Measurements from ENCODE around the gene NFIX.

NFIX gene

DNA sequence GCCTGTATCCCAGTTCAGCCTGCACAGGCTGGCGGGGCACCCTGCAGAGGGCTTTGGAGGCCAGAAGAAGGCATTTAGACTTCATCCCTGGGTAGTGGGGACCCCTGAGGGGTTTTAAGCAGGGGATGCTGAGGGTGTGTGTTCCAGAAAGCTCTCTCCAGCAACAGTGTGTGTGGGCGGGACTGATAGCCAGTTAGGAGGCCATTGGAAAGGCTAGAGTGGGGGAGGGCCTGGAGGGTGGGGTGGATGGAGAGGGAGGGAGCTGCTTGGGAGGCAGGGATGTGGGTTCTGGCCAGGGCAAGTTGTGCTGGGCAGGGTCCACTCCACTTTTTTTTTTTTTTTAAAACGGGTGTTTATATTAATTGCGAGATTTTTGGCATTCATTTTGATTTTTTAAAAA lies 79.1 kb downstream of the NFIX start:
- no peak for DNase-seq (ENCODE audit: low spot score)

DNA sequence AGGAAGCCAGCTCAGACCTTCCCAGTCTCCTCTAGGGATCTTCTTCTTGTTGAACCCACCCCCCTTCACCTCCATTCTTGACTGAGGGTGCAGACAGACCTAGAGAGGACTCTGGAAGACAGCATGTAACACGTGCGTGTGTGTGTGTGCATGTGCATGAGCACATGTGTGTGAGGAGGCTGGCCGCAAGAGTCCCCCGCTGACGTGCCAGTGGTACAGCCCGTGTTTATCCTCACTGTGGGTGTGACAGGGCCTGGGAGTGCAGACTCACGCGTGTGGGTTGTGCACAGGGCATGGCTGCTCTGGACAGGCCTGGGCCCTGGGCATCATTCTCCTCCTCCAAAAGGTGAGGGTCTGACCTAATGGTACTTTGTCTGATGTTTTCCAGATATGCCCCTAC lies 81.0 kb downstream of the NFIX start:
- DNase-seq (ENCODE audit: low spot score): no peak

DNA sequence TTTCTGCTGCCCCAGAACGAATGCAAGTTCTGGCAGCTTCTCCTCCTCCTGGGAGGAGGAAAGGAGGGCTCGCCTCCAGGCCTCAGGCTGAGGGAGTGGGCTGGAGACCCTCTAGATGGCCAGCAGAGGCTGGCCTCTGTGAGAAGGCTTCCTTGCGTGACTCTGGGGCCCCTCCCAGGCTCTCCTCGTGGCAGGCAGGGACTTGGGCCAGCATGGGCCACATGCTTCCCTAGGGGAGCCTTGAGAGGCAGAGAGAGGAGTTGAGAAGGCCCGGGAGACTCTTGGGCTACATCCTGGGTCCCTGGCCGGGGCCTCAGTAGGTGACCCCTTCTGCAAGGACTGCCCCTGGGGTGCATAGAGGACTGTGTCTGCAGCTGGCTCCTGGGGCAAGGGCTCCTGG lies 81.5 kb downstream of the NFIX start:
- DNase-seq (ENCODE audit: low spot score): no peak

DNA sequence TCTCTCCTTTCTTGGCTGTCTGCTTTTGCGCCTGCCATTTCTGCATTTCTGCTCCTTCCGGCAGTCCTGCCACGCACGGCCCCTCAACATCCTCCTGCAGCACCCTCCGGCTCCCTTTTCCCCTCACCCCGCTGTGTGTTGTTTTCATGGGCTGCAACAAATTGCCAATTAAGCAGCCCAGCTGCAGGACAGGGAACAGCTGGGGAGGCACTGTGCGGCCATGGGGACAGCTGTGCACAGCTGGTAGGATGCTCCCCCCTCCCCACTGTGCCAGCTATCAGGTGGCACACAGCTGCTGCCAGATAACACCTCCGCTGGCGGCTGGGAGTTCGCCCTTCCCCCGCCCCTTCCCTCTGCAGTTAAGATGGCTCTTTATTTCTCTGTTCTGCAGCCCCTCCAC lies 82.0 kb downstream of the NFIX start:
- no peak for DNase-seq (ENCODE audit: low spot score)

DNA sequence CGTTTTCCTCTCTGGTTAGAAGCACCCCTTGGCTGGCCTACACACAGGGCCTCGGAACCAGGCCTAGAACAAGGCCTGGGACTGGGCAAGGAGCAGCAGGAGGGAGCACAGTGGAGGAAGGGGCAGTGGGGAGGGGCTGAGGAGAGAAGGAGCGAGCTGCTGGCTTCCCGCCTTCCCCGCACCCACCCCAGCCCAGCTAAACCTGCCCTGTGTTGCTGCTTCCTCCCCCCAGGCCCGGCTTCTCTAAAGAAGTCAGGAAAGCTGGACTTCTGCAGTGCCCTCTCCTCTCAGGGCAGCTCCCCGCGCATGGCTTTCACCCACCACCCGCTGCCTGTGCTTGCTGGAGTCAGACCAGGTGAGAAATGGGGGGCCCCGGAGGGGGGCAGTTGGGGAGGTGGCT lies 83.1 kb downstream of the NFIX start:
- no peak for DNase-seq (ENCODE audit: low spot score)

DNA sequence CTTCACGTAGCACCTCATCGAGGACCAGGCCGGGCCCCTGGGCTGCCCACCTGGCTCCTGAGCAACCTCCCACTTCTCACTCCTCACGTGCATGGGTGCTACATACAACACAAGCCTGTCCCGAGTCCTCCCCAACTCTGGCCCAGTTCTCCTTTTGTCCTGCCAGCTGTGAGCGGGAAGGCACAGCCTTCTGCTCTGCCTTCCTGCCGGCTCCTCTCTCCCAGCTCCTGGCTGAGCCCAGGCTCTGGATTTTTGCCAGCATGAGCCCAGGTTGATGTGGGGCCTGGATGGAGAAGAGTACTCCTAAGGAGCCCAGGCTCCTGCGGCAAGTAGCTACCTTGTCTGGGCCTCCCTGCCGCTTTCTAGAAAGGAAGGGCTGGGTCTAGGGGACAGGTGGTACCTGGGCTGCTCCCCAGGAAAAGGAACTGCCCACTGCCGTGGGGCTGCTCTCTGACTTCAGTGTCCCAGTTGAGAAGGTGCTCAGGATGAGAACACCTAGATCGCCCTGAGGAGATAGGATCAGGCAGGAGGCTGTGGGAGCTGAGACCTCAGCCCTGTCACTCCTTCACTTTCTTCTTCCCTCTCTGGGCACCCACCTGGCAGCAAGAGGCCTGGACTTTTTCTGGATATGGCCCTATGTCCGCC lies 83.7 kb downstream of the NFIX start:
- no peak for DNase-seq (ENCODE audit: low spot score)

DNA sequence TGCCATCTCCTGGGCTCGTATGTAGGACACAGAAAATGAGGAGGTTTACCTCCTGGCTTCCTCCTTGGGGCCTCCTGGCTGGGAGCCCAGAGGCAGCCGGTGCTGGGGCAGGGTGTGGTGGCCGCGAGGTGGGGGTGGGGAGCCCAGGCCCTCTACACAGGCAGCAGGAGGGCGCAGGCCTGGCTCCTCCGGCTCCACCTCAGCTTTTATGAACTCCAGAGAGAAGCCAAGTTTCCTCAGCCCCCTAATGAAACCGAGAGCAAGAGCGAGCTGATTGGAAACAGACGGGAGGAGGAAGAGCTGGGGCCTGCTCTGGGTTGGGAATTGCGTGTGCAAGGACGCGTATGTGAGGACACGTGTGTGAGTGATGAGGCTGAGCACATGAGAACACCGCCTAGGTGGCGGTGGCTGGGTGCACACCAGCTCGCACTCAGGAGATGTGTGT lies 84.3 kb downstream of the NFIX start:
- DNase-seq (ENCODE audit: low spot score): no peak

DNA sequence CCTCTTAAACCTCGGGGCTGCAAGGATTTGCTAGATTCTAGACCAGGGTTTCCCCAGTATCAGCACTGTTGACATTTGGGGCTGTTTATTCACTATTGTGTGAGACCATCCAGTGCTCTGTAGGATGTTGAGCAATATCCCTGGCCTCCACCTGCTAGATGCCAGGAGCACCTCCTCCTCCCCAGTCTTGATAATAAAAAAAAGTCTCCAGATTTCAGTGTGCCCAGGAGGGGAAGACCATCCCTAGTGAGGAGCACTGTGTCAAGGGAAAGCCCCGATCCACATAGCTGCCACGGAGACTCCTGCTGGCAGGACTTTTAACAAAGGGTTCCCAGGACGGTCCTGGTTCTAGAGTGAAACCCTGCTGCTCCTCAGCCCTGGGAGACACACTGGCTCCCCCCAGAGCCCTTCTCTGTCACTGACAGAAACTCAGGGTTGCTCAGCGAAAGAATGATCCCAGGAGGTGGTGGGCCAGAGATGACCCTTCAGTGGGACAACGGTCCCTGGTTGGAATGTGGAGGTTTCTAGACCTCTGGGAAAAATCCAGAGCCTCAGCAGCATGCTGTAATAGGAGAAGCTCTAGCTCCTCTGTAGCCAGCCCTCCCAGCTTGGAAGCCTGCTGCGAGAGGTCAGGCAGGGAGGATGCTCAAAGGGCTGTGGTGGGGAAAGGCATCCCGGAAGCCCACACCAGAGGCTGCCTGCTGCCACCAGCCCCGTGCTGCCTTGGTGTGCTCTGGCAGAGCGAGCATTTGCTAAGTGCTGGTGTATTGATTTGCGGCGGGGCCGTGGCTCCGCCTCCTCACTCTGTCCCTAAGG lies 87.1 kb downstream of the NFIX start:
- DNase-seq (ENCODE audit: low spot score): no peak

DNA sequence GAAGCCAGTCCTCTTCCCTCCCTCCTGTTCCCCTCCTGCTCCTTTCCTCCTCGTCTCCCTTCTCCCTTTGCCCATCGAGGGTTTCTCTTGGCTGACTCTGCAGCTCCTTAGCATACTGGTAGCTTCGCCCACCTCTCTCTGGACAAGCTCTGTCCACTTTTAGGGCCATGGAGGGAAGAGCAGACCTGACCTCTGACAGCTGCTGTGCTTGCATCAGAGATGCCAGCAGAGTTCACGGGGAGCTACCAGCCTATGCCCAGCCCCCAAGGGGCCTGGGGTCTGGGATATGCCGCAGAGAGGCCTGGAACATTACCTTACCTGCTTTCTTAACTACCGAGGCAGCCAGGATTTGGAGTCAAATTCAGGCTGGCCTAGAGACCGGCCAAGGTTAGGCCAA lies 87.7 kb downstream of the NFIX start:
- no peak for DNase-seq (ENCODE audit: low spot score)

DNA sequence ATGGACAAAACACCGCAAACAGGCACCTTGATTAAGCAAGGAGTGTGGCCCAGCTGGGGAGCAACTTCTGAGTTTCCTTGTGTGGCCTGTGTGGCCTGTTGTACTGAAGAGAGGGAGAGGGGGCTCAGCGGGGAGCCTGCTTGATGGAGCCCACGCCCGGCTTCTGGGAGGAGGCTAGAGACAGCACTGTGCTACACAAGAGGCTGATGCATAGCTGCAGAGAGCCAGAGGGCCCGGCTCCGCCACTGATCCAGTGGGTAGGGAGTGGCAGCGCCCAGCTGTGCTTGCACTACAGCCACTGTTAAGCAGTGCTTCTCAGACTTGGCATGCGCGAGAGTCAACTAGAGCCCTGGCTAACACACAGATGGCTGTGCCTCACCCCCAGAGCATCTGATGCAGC lies 88.4 kb downstream of the NFIX start:
- DNase-seq (ENCODE audit: low spot score): no peak

DNA sequence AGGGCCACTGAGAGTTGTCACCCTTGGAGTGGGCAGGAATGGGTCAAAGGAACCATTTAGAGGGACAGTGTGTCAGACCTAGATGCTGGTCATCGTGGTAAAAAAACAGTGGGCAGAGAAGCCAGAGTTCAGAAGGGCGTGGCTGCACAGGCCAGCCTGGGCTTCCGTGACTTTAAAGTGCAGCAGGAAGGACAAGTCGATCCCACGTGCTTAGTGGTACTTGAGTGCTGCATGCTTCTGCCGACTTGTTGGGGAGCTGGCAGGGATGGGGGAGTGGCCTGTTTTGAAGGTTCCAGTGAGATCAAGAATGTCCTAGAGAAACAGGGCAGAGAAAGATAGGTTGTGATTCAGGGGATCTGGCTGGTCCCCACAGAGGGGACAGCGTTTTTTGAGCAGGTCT lies 90.4 kb downstream of the NFIX start:
- DNase-seq (ENCODE audit: low spot score): no peak

DNA sequence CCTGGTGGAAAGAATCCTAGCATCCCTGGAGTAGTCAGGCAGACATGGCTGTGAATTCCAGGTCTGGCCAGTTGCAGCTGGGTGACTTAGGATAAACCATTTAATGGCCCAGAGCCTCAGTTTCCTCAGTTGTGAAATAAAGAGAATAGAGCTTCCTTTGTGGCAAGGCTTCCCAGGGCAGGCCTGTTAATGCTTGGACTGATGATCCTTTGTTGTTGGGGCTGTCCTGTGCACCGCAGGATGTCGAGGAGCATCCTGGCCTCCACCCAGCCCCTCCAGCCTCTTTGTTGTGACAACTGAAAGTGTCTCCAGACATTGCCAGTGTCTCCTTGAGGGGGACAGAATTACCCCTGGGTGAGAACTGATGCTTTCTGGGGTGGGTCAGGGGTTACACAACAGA lies 91.1 kb downstream of the NFIX start:
- no peak for DNase-seq (ENCODE audit: low spot score)

DNA sequence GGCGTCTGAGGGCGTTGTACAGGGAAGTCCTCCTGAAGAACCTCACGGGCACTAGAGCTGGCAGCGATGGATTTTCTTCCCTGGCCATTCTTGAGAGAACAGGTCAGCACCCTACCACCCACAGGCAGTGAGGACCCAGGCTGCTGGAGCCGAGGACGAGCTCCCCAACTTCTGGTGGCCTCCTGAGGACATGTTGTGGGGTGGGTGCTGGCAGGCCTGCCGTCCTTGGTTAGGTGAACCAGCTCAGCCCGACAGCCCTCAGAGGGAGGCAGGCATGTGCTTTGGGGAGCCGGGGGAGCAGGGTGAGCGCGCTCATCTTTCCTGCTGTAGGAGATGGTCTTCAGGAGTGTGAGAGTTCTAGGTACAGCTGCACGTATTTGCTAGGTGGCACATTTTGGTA lies 92.0 kb downstream of the NFIX start:
- no peak for DNase-seq (ENCODE audit: low spot score)

DNA sequence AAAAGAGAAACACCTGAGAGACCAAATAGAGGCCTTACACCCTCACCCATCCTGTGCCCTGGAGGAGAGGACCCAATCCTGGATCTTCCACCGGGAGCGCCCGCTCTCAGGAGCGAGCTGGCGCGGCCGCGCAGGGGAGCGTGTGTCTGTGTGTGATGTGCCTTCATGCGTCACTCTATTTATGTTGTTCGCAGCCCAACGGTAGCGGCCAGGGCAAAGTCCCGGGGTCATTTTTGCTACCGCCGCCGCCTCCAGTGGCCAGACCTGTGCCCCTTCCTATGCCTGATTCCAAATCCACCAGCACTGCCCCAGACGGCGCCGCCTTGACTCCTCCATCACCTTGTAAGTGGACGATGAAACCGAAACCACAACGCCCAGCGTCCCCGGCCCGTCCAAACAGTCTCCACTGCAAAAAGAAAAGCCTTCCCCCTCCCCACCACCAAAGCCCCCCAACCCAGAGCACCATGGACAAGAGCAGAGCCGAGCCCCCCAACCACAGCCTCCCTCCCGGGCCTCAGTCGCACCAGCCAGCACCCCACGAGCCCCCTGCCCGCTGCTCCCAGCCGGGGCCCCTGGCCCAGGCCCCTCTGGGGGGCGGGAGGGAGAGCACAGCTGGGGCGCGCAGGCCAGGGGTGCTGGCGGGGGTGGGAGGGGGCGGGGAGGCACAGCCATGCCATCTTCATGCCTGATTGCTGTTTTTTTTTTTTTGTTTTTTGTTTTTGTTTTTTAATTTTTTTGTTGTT lies 92.7 kb downstream of the NFIX start:
- DNase-seq (ENCODE audit: low spot score): no peak

DNA sequence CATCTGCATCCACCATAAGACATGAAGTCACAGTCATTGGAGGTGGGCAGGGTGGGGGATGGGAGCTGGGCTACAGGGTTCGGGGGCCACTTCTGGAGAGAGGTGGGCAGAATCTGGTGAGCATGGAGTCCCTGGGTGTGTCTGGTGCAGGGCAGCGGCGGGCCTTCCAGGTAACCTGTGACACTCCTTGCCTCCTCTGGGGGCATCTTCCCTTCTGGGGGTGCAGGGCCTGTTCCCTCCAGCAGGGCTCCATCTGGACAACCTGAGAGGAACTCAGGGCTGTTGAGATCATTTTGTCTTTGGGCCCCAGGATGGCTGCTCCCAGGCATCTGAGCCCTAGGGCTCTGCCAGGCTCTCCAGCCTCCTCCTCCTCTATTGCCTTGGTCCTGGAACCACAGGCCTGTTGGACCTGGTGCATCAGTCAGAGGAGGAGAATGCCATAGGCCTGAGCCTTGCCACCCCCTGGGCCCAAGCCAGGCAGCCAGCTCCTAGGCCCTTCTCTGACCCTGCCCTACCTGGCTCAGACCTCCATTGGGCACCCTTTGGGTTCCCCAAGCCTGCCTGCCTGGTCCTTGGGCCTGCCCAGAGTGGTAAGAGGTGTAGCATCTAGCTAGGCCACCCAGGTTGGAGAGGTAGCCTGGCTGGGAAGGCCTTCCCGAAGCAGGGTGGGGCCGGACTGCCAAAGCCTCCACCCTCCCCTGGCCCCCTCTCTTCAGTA lies 94.0 kb downstream of the NFIX start:
- DNase-seq (ENCODE audit: low spot score): no peak

DNA sequence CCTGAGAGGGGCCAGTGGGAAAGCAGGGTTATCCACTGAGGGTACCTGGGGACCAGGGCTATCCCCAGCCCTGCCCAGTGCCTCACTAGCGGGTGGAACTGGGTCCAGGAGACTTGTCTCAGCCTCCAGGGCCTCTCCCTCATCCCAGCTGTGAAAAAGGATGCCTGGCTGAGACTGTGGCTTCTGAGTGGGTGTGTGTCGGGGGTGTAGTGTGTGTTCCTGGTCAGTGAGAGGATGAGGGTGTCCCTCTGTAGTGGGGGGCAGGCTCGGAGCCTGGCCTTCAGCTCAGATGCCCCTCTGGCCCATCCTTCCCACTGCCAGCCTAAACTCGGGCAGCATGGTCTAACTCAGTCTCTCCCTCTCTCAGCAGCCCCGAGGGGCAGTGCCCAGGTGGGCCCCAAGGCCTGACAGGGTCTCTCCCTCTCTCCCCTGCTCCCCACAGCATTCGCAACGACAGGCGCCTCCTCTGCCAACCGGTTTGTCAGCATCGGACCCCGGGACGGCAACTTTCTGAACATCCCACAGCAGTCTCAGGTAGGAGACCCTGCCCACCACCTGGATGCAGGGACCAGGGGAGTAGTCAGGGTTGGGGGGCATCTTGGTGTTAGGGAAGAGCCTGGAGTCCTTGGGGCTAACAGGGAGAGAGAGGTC lies 94.7 kb downstream of the NFIX start:
- no peak for DNase-seq (ENCODE audit: low spot score)

DNA sequence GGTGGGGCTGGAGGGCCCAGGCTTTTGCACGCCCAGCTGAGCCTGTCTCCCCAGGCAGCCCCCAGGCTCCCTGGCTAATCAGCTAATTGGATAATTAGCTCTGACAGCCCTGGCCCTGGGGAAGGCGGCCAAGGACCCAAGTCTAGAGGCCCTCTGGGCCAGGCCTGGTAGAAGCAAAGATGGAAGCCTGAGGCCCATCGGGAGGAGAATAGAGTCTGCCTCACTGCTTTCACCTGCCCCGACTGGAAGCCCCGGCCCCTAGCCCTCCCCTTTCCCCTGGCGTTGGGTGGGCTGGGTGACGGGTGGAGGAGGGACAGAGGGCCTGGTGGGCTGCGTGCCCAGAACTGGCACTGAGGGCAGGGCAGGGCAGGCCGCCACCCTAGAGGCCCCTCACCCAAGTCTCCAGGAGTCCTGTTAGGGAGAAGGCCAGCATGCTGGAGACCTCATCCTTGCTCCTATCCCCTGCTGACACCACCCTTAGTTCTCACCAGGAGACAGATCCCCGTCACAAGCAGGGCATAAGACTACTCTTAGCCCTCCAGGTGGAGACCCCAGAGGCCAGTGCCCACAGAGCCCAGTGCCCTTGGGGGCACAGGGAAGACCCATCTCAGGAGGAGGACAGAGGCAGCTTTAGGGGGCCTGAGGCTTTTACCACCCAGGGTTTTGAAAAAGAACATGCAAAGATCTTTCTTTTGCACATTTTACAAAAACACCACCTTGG lies 95.4 kb downstream of the NFIX start:
- no peak for DNase-seq (ENCODE audit: low spot score)

DNA sequence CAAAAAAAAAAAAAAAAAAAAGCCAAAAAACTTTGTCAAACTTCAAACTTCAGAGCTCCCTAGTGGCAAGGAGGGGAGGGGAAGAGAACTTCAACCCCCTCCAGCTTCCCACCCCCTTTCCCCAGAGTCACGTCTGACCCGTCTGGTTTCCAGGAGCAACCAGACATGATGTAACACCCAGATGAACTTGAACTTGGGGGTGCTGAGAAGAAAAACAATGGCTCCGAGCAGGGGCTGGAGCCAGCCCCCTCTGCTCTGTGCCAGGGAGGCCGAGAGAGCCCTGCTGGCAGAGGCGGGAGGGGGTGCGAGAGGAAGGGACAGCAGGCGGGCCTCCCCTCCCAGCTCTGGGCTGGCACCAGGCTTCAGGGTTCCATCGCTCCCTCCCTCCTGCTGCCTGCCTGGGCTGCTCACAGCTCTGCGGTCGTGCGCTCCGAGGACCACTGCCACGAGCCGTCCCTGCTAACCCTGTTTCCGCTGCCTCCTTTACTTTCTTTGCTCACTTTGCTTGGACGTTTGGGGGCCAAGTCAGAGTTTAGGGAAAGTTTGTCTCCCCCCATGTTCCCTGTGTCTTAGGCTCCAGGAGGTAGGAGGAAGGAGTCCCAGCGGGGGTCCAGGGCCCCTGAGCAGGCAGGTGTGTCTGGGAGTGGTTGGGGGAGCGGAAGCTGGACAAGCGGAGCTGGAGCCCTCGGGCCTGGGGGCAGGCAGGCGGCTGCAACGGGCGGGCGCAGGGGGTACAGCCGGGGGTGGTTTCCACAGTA lies 96.3 kb downstream of the NFIX start:
- DNase-seq (ENCODE audit: low spot score): no peak

DNA sequence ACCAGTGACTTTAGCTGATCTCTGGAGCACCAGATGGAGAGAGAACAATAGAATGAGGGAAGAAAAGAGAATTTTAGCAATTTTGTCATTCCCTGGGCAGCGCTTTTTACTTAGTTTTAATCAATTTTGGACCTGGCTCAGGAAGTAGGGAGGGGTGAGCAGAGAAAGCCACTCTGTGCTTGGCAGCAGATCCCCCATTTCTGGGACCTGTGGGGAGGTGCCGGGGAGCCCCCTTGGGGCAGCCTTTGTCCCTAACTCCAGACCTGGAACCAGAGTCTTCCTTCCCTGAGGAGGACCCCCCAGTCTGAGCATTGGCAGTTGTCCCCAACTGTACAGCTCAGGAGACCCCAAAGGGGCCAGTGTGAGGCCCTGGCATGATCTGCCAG lies 96.9 kb downstream of the NFIX start:
- DNase-seq (ENCODE audit: low spot score): no peak

DNA sequence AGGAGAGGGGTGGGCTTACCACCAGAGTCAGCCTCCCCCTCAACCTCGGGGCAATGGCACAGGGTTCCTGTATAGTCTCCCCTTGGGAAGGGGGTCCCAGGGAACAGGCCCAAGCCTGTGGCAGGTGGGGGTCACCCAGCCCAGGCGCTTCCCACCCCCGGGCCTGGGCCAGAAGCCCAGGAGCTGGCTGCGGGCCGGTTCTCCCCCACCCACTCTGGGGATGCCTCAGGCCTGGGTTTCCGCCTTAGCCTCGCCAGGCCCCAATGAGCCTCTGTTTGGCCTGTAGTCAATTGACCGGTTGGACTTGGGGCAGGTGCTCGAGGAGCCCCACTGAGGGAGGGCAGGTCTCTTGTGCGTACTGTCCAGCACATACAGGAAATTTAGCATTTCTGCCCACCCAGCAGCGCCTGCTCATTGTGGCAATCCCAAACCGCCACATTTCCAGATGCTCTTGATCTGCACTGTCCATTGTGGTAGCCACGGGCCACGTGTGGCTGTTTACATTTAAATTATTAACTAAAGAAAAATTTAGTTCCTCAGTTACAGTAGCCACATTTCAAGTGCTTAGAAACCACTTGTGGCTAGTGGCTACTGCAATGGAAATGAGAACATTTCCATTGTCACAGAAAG lies 97.4 kb downstream of the NFIX start:
- DNase-seq (ENCODE audit: low spot score): no peak

Data from ecto neural progenitor cell (in vitro differentiated cells).